ENCODE measurements around the gene RNLS.
"Not testable (repeated sequence)": the region's sequence is repeated elsewhere in the genome, so short reads cannot be mapped to it uniquely, and the experiment has no call there.

RNLS gene

GRCh38 chr10:88343761-88344484, 239.2 kb downstream of the RNLS start:
- DNase-seq (ENCODE audit: low read depth), result no peak

- DNase-seq (ENCODE audit: low read depth), result no peak
Measured at GRCh38 chr10:88342733-88343310, 240.3 kb downstream of the RNLS start.

- DNase-seq (ENCODE audit: low read depth), result no peak
Measured at GRCh38 chr10:88337134-88337533, 246.0 kb downstream of the RNLS start.

GRCh38 chr10:88336334-88336733, 246.8 kb downstream of the RNLS start:
- no peak for DNase-seq (ENCODE audit: low read depth)

- DNase-seq (ENCODE audit: low read depth), result no peak
Measured at GRCh38 chr10:88333248-88333630, 249.9 kb downstream of the RNLS start.

GRCh38 chr10:88332503-88333247, 250.4 kb downstream of the RNLS start:
- no peak for DNase-seq (ENCODE audit: low read depth)

- no peak for DNase-seq (ENCODE audit: low read depth)
Measured at GRCh38 chr10:88330174-88330573, 252.9 kb downstream of the RNLS start.

GRCh38 chr10:88322324-88323063, 260.6 kb downstream of the RNLS start:
- DNase-seq (ENCODE audit: low read depth), result no peak

- no peak for DNase-seq (ENCODE audit: low read depth)
Measured at GRCh38 chr10:88319960-88320517, 263.1 kb downstream of the RNLS start.

GRCh38 chr10:88318803-88319202, 264.3 kb downstream of the RNLS start:
- DNase-seq (ENCODE audit: low read depth), result no peak

- DNase-seq (ENCODE audit: low read depth), result no peak
Measured at GRCh38 chr10:88317099-88317498, 266.0 kb downstream of the RNLS start.

GRCh38 chr10:88316292-88316861, 266.7 kb downstream of the RNLS start:
- no peak for DNase-seq (ENCODE audit: low read depth)

GRCh38 chr10:88315755-88316154, 267.4 kb downstream of the RNLS start:
- DNase-seq (ENCODE audit: low read depth), result no peak

GRCh38 chr10:88314362-88314761, 268.8 kb downstream of the RNLS start:
- no peak for DNase-seq (ENCODE audit: low read depth)

- DNase-seq (ENCODE audit: low read depth), result no peak
Measured at GRCh38 chr10:88313878-88314277, 269.2 kb downstream of the RNLS start.

- no peak for DNase-seq (ENCODE audit: low read depth)
Measured at GRCh38 chr10:88312855-88313254, 270.3 kb downstream of the RNLS start.

- DNase-seq (ENCODE audit: low read depth), result no peak
Measured at GRCh38 chr10:88311264-88311663, 271.9 kb downstream of the RNLS start.

- DNase-seq (ENCODE audit: low read depth), result no peak
Measured at GRCh38 chr10:88309365-88309764, 273.8 kb downstream of the RNLS start.

GRCh38 chr10:88308361-88308760, 274.8 kb downstream of the RNLS start:
- not testable (repeated sequence) for DNase-seq (ENCODE audit: low read depth)

GRCh38 chr10:88299787-88300186, 283.3 kb downstream of the RNLS start:
- DNase-seq (ENCODE audit: low read depth), result no peak

- DNase-seq (ENCODE audit: low read depth), result no peak
Measured at GRCh38 chr10:88297103-88297502, 286.0 kb downstream of the RNLS start.
